B cell (primary cell): ENCODE results near the gene AGBL4. TPM values are rescaled to one million over a fixed set of nuclear protein-coding genes. Genes with fewer than 3 reads are reported as not detected.

ENCODE experiments used
- ATAC-seq: fragments of 200-7000 bp; cut with Tn5 transposase; one replicate; pipeline ENCODE4 v1.10.0; 2021; ENCODE audit warnings: low read depth, mild to moderate bottlenecking, moderate number of reproducible peaks, moderate library complexity
- CTCF ChIA-PET: fragments of 350-600 bp; sonication (Branson Sonifier 250); formaldehyde crosslinking; loops from one replicate; lab custom pipeline; 2021; ENCODE audit warnings: antibody characterized with exemption, inconsistent platforms; lab: Charles Lee
- POLR2A ChIA-PET: fragments of 350-600 bp; sonication (Branson Sonifier 250); formaldehyde crosslinking; loops from one replicate; lab custom pipeline; 2021; ENCODE audit warnings: antibody characterized with exemption; lab: Charles Lee
- DNase-seq: peaks from one replicate; pipeline ENCODE4 v3.0.0; 2013
- H2AFZ ChIP-seq: 2 replicates; pipeline ENCODE4 v1.6.1; 2012; ENCODE audit warnings: mild to moderate bottlenecking, low read depth, low read length; ENCODE audit not compliant: insufficient read depth, poor library complexity, severe bottlenecking
- H3K27ac ChIP-seq, 2 donors: 1 replicate in 1 of 2; 2 replicates in 1 of 2; pipeline ENCODE4 v1.5.1; 2012 to 2013; ENCODE audit warnings: low read length in 2 of 2, mild to moderate bottlenecking in 2 of 2, moderate library complexity in 1 of 2
- H3K27me3 ChIP-seq, 4 experiments: fragments of 200-600 bp in 1 of 4; sonication (generic) in 1 of 4; replicated peaks in 1 of 4; 1 replicate in 2 of 4; 2 replicates in 2 of 4; pipeline versions ENCODE4 v1.6.1 to v1.7.0; 2013 to 2016; ENCODE audit warnings: low read length in 3 of 4, mild to moderate bottlenecking in 2 of 4, mixed read lengths in 1 of 4, moderate library complexity in 1 of 4; ENCODE audit not compliant: insufficient read depth in 4 of 4, control insufficient read depth in 3 of 4; ENCODE audit errors: control extremely low read depth in 1 of 4
- H3K36me3 ChIP-seq, 2 experiments: replicated peaks in 1 of 2; 1 replicate in 1 of 2; 2 replicates in 1 of 2; pipeline versions ENCODE4 v1.6.1 to v1.7.1; 2013; ENCODE audit warnings: low read length in 1 of 2; ENCODE audit not compliant: insufficient read depth in 2 of 2, control insufficient read depth in 1 of 2; ENCODE audit errors: control extremely low read depth in 1 of 2, extremely low read depth in 1 of 2
- H3K4me1 ChIP-seq, 2 donors: fragments of 200-600 bp in 1 of 2; sonication (generic) in 1 of 2; 1 replicate in 1 of 2; 2 replicates in 1 of 2; pipeline versions ENCODE4 v1.5.1 to v1.6.1; 2013 to 2017; ENCODE audit warnings: low read length in 2 of 2; ENCODE audit not compliant: control insufficient read depth in 2 of 2, insufficient read depth in 2 of 2
- H3K4me2 ChIP-seq: replicated peaks from 2 replicates; pipeline ENCODE3; 2012; ENCODE audit warnings: mild to moderate bottlenecking, low read depth, low read length; ENCODE audit not compliant: poor library complexity, severe bottlenecking
- H3K4me3 ChIP-seq, 5 experiments: fragments of 200-600 bp in 1 of 5; sonication (generic) in 1 of 5; 1 replicate in 3 of 5; 2 replicates in 2 of 5; pipeline versions ENCODE4 v1.5.1 to v1.7.0; 2011 to 2016; ENCODE audit warnings: low read length in 4 of 5, mild to moderate bottlenecking in 4 of 5, low read depth in 2 of 5, control low read depth in 1 of 5, moderate library complexity in 1 of 5; ENCODE audit not compliant: insufficient read depth in 1 of 5; ENCODE audit errors: control extremely low read depth in 1 of 5, extremely low read depth in 1 of 5
- H3K79me2 ChIP-seq: fragments of 200-600 bp; sonication (generic); one replicate; pipeline ENCODE4 v1.6.0; 2016; ENCODE audit warnings: low read length; ENCODE audit not compliant: control insufficient read depth, insufficient read depth
- H3K9ac ChIP-seq: fragments of 200-600 bp; sonication (generic); 2 replicates; pipeline ENCODE4 v1.6.1; 2017; ENCODE audit warnings: mild to moderate bottlenecking, low read length, moderate library complexity
- H3K9me3 ChIP-seq, 3 donors: one replicate each; pipeline versions ENCODE4 v1.6.1 to v1.7.1; 2013; ENCODE audit warnings: low read length in 2 of 3; ENCODE audit not compliant: control insufficient read depth in 2 of 3, insufficient read depth in 1 of 3; ENCODE audit errors: control extremely low read depth in 1 of 3
- H4K20me1 ChIP-seq: 2 replicates; pipeline ENCODE4 v1.6.0; 2012; ENCODE audit warnings: mild to moderate bottlenecking, low read length; ENCODE audit not compliant: insufficient read depth, control insufficient read depth, poor library complexity, severe bottlenecking
- H3K27ac Mint-ChIP-seq: one replicate; pipeline ENCODE4 v1.8.0; 2021; ENCODE audit warnings: mixed read lengths
- H3K27me3 Mint-ChIP-seq: one replicate; pipeline ENCODE4 v1.8.0; 2021; ENCODE audit warnings: mixed read lengths
- H3K4me1 Mint-ChIP-seq: one replicate; pipeline ENCODE4 v1.8.0; 2021; ENCODE audit warnings: mixed read lengths
- H3K4me3 Mint-ChIP-seq: one replicate; pipeline ENCODE4 v1.8.0; 2021; ENCODE audit warnings: mixed read lengths
- H3K9me3 Mint-ChIP-seq: one replicate; pipeline ENCODE4 v1.8.0; 2022; ENCODE audit warnings: mixed read lengths; ENCODE audit not compliant: insufficient read depth
- EZH2 ChIP-seq: IDR thresholded peaks from 2 replicates; pipeline ENCODE4 v1.6.1; 2012; ENCODE audit warnings: borderline replicate concordance, low read depth, mild to moderate bottlenecking, moderate library complexity, low read length; ENCODE audit not compliant: insufficient read depth, poor library complexity, severe bottlenecking
- WGBS: methylation state at CpG from one replicate; pipeline ENCODE4 v1.1.5; 2013; ENCODE audit warnings: missing lambda C conversion rate; ENCODE audit not compliant: insufficient coverage; 5-methylcytosine and 5-hydroxymethylcytosine counted together
- intact Hi-C: fragments of 100-400 bp; cut with micrococcal nuclease; formaldehyde crosslinking; loops from one replicate; pipeline ENCODE4 v1.10.0; 2022
- polyA plus RNA-seq: library from polyadenylated mRNA; depleted of rRNA; stranded (reverse); fragments of >200 nt; gene quantifications from 2 replicates; pipeline ENCODE4 v1.2.3, GENCODE V29; 2012
- total RNA-seq, 2 donors: library from RNA; stranded (reverse); fragments of 120-200 nt in 1 of 2; gene quantifications; 1 replicate in 1 of 2; 2 replicates in 1 of 2; pipeline versions ENCODE4 v1.2.3 to v1.2.4, GENCODE V29; 2013 to 2022
- TF ChIP-seq, protein P1 (sequence below): fragments of 200-600 bp; IDR thresholded peaks from one replicate; pipeline ENCODE4 v1.8.0; 2022; ENCODE audit warnings: antibody characterized with exemption, mild to moderate bottlenecking

Gene AGBL4
- total and polyA plus RNA-seq, 2 donors (not counting 1 experiment from before 2014, with no cell fraction given) = 0.07 to 0.12 TPM

- no peak overlapping the region for H2AFZ ChIP-seq
- H3K4me1 ChIP-seq = no peaks in the 10 kb centered on the region
- CTCF ChIA-PET = no interaction called here
- Mint-ChIP-seq H3K27me3 (no peaks in the 10 kb centered on the region), H3K27ac (no peak overlapping the region), H3K4me1 (no peaks in the 10 kb centered on the region), H3K4me3 (no peak overlapping the region), H3K9me3 (peaks cover 7% of the 10 kb centered on the region)
- H3K9me3 ChIP-seq = peaks cover 0 to 2% (median under 1%) of the 10 kb centered on the region in 3 donors
- 93% methylated on average over 2 of the region's 2 CpGs for WGBS
- TF ChIP-seq EZH2 = no peak
- TF ChIP-seq, protein P1, sequence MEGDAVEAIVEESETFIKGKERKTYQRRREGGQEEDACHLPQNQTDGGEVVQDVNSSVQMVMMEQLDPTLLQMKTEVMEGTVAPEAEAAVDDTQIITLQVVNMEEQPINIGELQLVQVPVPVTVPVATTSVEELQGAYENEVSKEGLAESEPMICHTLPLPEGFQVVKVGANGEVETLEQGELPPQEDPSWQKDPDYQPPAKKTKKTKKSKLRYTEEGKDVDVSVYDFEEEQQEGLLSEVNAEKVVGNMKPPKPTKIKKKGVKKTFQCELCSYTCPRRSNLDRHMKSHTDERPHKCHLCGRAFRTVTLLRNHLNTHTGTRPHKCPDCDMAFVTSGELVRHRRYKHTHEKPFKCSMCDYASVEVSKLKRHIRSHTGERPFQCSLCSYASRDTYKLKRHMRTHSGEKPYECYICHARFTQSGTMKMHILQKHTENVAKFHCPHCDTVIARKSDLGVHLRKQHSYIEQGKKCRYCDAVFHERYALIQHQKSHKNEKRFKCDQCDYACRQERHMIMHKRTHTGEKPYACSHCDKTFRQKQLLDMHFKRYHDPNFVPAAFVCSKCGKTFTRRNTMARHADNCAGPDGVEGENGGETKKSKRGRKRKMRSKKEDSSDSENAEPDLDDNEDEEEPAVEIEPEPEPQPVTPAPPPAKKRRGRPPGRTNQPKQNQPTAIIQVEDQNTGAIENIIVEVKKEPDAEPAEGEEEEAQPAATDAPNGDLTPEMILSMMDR = no peak
- no peaks in the 10 kb centered on the region for H3K36me3 ChIP-seq
- H3K4me3 ChIP-seq = no peak overlapping the region
- H3K27ac ChIP-seq = no peak overlapping the region
- no peaks in the 10 kb centered on the region for H3K27me3 ChIP-seq
- no peak for ATAC-seq
- no peak for DNase-seq
- no peak overlapping the region for H3K9ac ChIP-seq
- intact Hi-C loops = no loop called here
- H3K4me2 ChIP-seq = no peak overlapping the region
- H3K79me2 ChIP-seq = no peaks in the 10 kb centered on the region
- H4K20me1 ChIP-seq = no peaks in the 10 kb centered on the region
- POLR2A ChIA-PET = no interaction called here
These were observed 725.5 kb downstream of the AGBL4 start for GRCh38 chr1:49298304-49298703.

GRCh38 chr1:49297783-49298182, 726.0 kb downstream of the AGBL4 start:
- Histone ChIP-seq H3K9me3 (peaks cover 0 to 5% (median 0%) of the 10 kb centered on the region in 3 donors), H3K36me3 (no peaks in the 10 kb centered on the region), H2AFZ (no peak overlapping the region), H3K4me2 (no peak overlapping the region), H4K20me1 (no peaks in the 10 kb centered on the region), H3K27me3 (no peaks in the 10 kb centered on the region), H3K4me3 (no peak overlapping the region), H3K27ac (no peak overlapping the region), H3K79me2 (no peaks in the 10 kb centered on the region), H3K9ac (no peak overlapping the region), H3K4me1 (no peaks in the 10 kb centered on the region)
- ChIA-PET POLR2A (no interaction called here), CTCF (no interaction called here)
- H3K9me3 Mint-ChIP-seq = peaks cover 6% of the 10 kb centered on the region
- H3K4me1 Mint-ChIP-seq = no peaks in the 10 kb centered on the region
- H3K27ac Mint-ChIP-seq = no peak overlapping the region
- WGBS = 67% methylated on average over 3 of the region's 4 CpGs
- DNase-seq (no peak), ATAC-seq (no peak)
- intact Hi-C loops = no loop called here
- no peak overlapping the region for H3K4me3 Mint-ChIP-seq
- TF ChIP-seq, protein P1 = no peak
- no peak for TF ChIP-seq EZH2
- H3K27me3 Mint-ChIP-seq = no peaks in the 10 kb centered on the region
